ENCODE measurements around the gene FARP2. TPM values are rescaled to one million over a fixed set of nuclear protein-coding genes. Genes with fewer than 3 reads are reported as not detected.
"Not testable (repeated sequence)": the region's sequence is repeated elsewhere in the genome, so short reads cannot be mapped to it uniquely, and the experiment has no call there.

Gene FARP2
- polyA plus RNA-seq, 1 of the 3 experiments (the other 2 are of a cell fraction), result 11.5 TPM

DNA sequence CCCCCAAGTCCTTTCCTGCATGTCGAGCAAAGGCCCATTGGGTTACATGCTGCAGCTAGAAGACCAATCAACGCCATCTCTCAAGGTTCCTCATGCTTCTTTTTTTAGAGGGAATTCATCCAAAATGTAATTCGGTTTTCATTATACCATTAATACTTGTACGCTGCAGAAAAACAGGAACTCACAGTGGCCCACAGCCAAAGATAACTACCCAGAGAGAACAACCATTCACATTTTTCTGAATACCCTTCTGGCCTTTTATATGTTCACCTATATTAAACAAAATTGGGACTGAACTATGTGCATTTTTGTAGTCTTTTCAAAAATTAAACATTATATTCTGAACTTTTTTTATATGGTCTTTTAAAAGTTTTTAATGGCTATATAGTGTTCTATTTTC is 25.8 kb downstream of the FARP2 start:
- peaks cover 72% of the 10 kb centered on the region for H3K79me2 ChIP-seq (ENCODE audit: insufficient read depth)

DNA sequence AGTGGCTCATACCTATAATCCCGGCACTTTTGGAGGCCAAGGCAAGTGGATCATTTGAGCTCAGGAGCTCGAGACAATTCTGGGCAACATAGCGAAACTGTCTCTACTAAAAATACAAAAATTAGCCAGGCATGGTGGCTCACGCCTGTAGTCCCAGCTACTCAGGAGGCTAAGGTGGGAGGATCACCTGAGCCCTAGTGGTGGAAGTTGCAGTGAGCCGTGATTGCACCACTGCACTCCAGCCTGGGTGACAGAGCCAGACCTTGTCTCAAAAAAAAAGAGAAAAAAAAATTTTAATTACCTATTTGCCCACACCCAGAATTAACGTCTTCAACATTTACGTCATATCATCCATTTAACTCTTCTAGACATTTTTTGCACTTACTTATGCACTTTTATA is 29.4 kb downstream of the FARP2 start:
- POLR2A ChIA-PET; H4K20me1 ChIP-seq (ENCODE audit: insufficient read depth); H3K4me2 ChIP-seq: not testable (repeated sequence)

More for the DNA sequence above, 25.8 kb downstream of the FARP2 start:
- ChIA-PET POLR2A (no interaction called here), CTCF (no interaction called here)
- Histone ChIP-seq H3K4me2 (no peak overlapping the region), H3K27me3 (ENCODE audit: insufficient read depth) (no peaks in the 10 kb centered on the region), H3K4me1 (ENCODE audit: control insufficient read depth in 1 of 2, insufficient read depth in 2 of 2, low read depth in 1 of 2, low read length in 1 of 2) (peaks cover 8 to 15% of the 10 kb centered on the region in 2 experiments), H3F3A (replicated peaks; ENCODE audit: insufficient read depth) (no peaks in the 10 kb centered on the region), H3K27ac (ENCODE audit: low read depth in 2 of 2, low read length in 1 of 2) (peak overlapping the region in 1 of 2 experiments; percentile 48; a peak in 2 of 4 replicates), H3K9me3 (no peaks in the 10 kb centered on the region), H3K4me3 (ENCODE audit: low read depth in 2 of 2, low read length in 1 of 2) (no peak overlapping the region), H3K9ac (no peak overlapping the region), H3K9me2 (no peaks in the 10 kb centered on the region), H2AFZ (ENCODE audit: low read depth) (no peak overlapping the region), H3K36me3 (replicated peaks in 1 of 2; ENCODE audit: control insufficient read depth in 1 of 2, insufficient read depth in 2 of 2, low read length in 1 of 2) (peaks cover 0 to 15% of the 10 kb centered on the region in 2 experiments), H4K20me1 (ENCODE audit: insufficient read depth) (peaks cover 4% of the 10 kb centered on the region; the same call in 1 of the 2 replicates)
- no peak for DNase-seq
- WGBS (ENCODE audit: low lambda C conversion rate), result 44% methylated on average over 4 of the region's 4 CpGs
- TF ChIP-seq CHD2 (IDR thresholded peaks at IDR 0.05; ENCODE audit: low read length, partially characterized antibody), result no peak
- TF ChIP-seq GATA2 (CRISPR knock-in tag; IDR thresholded peaks at IDR 0.05), result no peak
- no peak for TF ChIP-seq JUND (IDR thresholded peaks at IDR 0.05)

DNA sequence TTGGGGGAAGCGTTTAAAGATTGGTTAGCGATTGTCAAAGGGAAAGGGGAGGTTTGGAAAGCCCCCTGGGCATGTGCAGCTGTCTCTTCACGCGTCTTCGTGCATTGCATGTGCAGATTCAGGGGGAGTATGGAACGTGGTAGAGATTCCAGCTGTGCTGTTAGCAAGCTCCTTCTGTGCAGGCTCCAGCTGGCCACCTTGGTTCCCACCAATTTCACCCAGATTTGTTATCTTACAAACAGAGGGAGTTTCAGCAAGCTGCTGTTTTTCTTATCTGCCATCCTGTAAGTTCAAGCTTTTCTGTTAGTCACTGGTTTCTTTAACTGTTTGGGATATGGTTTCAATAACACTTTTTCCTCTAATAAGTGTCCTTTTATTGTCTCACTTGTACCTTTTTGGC is 30.4 kb downstream of the FARP2 start:
- Histone ChIP-seq H3K4me3 (ENCODE audit: low read depth in 2 of 2, low read length in 1 of 2) (no peak overlapping the region), H3K36me3 (replicated peaks in 1 of 2; ENCODE audit: control insufficient read depth in 1 of 2, insufficient read depth in 2 of 2, low read length in 1 of 2) (peaks cover 0 to 22% of the 10 kb centered on the region in 2 experiments), H3K27ac (ENCODE audit: low read depth in 2 of 2, low read length in 1 of 2) (no peak overlapping the region; a peak in 1 of 4 replicates), H3K9ac (no peak overlapping the region), H2AFZ (ENCODE audit: low read depth) (no peak overlapping the region), H3K9me3 (no peaks in the 10 kb centered on the region), H3K4me1 (ENCODE audit: control insufficient read depth in 1 of 2, insufficient read depth in 2 of 2, low read depth in 1 of 2, low read length in 1 of 2) (peaks cover 0 to 5% of the 10 kb centered on the region in 2 experiments; a peak in 2 of 4 replicates), H4K20me1 (ENCODE audit: insufficient read depth) (no peaks in the 10 kb centered on the region), H3K27me3 (ENCODE audit: insufficient read depth) (no peaks in the 10 kb centered on the region), H3K9me2 (no peaks in the 10 kb centered on the region), H3F3A (replicated peaks; ENCODE audit: insufficient read depth) (no peaks in the 10 kb centered on the region), H3K79me2 (ENCODE audit: insufficient read depth) (peaks cover 41% of the 10 kb centered on the region), H3K4me2 (no peak overlapping the region)
- CTCF ChIA-PET, result interaction anchor here (1.4 to 1.6 kb wide), 3 partner anchors 15 to 535 kb away, joined by 3 to 5 read pairs (median 4); no protein-coding TSS in a partner anchor
- POLR2A ChIA-PET, result no interaction called here
- 95% methylated on average over 6 of the region's 6 CpGs for WGBS (ENCODE audit: low lambda C conversion rate)
- peak; percentile 21 for DNase-seq
- TF ChIP-seq, protein P1, sequence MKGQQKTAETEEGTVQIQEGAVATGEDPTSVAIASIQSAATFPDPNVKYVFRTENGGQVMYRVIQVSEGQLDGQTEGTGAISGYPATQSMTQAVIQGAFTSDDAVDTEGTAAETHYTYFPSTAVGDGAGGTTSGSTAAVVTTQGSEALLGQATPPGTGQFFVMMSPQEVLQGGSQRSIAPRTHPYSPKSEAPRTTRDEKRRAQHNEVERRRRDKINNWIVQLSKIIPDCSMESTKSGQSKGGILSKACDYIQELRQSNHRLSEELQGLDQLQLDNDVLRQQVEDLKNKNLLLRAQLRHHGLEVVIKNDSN (IDR thresholded peaks at IDR 0.05; ENCODE audit: borderline replicate concordance, low read depth), result no peak
- TF ChIP-seq JUND (IDR thresholded peaks at IDR 0.05) (no peak), RCOR1 (IDR thresholded peaks at IDR 0.05; ENCODE audit: low read length) (no peak), MEF2A (IDR thresholded peaks at IDR 0.05; ENCODE audit: borderline replicate concordance, low read depth) (no peak), SMC3 (IDR thresholded peaks at IDR 0.05; ENCODE audit: low read depth, low read length) (no peak), FOXM1 (IDR thresholded peaks at IDR 0.05; ENCODE audit: low read depth) (no peak), SIN3A (IDR thresholded peaks at IDR 0.05; ENCODE audit: borderline replicate concordance, low read depth, low read length) (no peak), TEAD4 (IDR thresholded peaks at IDR 0.05; ENCODE audit: borderline replicate concordance, insufficient read depth) (no peak), NFIC (IDR thresholded peaks at IDR 0.05; ENCODE audit: borderline replicate concordance) (no peak), GABPA (IDR thresholded peaks at IDR 0.05; ENCODE audit: low read depth) (no peak), RAD21 (IDR thresholded peaks at IDR 0.05; ENCODE audit: low read length) (no peak), MXI1 (IDR thresholded peaks at IDR 0.05; ENCODE audit: low read depth, low read length) (no peak), RFX5 (IDR thresholded peaks at IDR 0.05; ENCODE audit: low read length) (no peak)
- TF ChIP-seq, protein P2, sequence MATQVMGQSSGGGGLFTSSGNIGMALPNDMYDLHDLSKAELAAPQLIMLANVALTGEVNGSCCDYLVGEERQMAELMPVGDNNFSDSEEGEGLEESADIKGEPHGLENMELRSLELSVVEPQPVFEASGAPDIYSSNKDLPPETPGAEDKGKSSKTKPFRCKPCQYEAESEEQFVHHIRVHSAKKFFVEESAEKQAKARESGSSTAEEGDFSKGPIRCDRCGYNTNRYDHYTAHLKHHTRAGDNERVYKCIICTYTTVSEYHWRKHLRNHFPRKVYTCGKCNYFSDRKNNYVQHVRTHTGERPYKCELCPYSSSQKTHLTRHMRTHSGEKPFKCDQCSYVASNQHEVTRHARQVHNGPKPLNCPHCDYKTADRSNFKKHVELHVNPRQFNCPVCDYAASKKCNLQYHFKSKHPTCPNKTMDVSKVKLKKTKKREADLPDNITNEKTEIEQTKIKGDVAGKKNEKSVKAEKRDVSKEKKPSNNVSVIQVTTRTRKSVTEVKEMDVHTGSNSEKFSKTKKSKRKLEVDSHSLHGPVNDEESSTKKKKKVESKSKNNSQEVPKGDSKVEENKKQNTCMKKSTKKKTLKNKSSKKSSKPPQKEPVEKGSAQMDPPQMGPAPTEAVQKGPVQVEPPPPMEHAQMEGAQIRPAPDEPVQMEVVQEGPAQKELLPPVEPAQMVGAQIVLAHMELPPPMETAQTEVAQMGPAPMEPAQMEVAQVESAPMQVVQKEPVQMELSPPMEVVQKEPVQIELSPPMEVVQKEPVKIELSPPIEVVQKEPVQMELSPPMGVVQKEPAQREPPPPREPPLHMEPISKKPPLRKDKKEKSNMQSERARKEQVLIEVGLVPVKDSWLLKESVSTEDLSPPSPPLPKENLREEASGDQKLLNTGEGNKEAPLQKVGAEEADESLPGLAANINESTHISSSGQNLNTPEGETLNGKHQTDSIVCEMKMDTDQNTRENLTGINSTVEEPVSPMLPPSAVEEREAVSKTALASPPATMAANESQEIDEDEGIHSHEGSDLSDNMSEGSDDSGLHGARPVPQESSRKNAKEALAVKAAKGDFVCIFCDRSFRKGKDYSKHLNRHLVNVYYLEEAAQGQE (IDR thresholded peaks at IDR 0.05; ENCODE audit: low read depth, low read length), result no peak
- TF ChIP-seq, protein P3, sequence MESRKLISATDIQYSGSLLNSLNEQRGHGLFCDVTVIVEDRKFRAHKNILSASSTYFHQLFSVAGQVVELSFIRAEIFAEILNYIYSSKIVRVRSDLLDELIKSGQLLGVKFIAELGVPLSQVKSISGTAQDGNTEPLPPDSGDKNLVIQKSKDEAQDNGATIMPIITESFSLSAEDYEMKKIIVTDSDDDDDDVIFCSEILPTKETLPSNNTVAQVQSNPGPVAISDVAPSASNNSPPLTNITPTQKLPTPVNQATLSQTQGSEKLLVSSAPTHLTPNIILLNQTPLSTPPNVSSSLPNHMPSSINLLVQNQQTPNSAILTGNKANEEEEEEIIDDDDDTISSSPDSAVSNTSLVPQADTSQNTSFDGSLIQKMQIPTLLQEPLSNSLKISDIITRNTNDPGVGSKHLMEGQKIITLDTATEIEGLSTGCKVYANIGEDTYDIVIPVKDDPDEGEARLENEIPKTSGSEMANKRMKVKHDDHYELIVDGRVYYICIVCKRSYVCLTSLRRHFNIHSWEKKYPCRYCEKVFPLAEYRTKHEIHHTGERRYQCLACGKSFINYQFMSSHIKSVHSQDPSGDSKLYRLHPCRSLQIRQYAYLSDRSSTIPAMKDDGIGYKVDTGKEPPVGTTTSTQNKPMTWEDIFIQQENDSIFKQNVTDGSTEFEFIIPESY (IDR thresholded peaks at IDR 0.05; ENCODE audit: borderline replicate concordance, low read depth), result no peak

More for the DNA sequence above, 29.4 kb downstream of the FARP2 start:
- not testable (repeated sequence) for H3K9ac ChIP-seq; DNase-seq; H3K9me3 ChIP-seq; H3K4me3 ChIP-seq (ENCODE audit: low read depth in 2 of 2, low read length in 1 of 2); H3K27ac ChIP-seq (ENCODE audit: low read depth in 2 of 2, low read length in 1 of 2); H2AFZ ChIP-seq (ENCODE audit: low read depth); H3F3A ChIP-seq (replicated peaks; ENCODE audit: insufficient read depth); H3K9me2 ChIP-seq; H3K27me3 ChIP-seq (ENCODE audit: insufficient read depth)
- Histone ChIP-seq H3K79me2 (ENCODE audit: insufficient read depth) (peaks cover 48% of the 10 kb centered on the region), H3K4me1 (ENCODE audit: control insufficient read depth in 1 of 2, insufficient read depth in 2 of 2, low read depth in 1 of 2, low read length in 1 of 2) (peaks cover 0 to 13% of the 10 kb centered on the region in 2 experiments; a peak in 2 of 4 replicates), H3K36me3 (replicated peaks in 1 of 2; ENCODE audit: control insufficient read depth in 1 of 2, insufficient read depth in 2 of 2, low read length in 1 of 2) (peaks cover 0 to 22% of the 10 kb centered on the region in 2 experiments)
- CTCF ChIA-PET, result interaction anchor here (0.6 to 1.6 kb wide), 5 partner anchors 14 to 534 kb away, joined by 3 to 5 read pairs (median 3); no protein-coding TSS in a partner anchor
- WGBS (ENCODE audit: low lambda C conversion rate), result 99% methylated on average over 7 of the region's 7 CpGs
